Thyroid gland (tissue), 4 donors: Measurements from ENCODE around the gene FEV. TPM values are rescaled to one million over a fixed set of nuclear protein-coding genes. Genes with fewer than 3 reads are reported as not detected.

Source experiments
- DNase-seq, 2 donors: peaks; one replicate each; pipeline ENCODE4 v3.0.0-alpha.2; 2019
- H3K27ac ChIP-seq, 3 donors: fragments of 200-600 bp; sonication (generic); 1 replicate in 2 of 3; 2 replicates in 1 of 3; pipeline ENCODE4 v1.5.1; 2016 to 2019; ENCODE audit warnings: mild to moderate bottlenecking in 1 of 3, moderate library complexity in 1 of 3
- H3K27me3 ChIP-seq: fragments of 200-600 bp; sonication (generic); one replicate; pipeline ENCODE4 v1.5.1; 2019
- H3K36me3 ChIP-seq, 2 donors: fragments of 200-600 bp; sonication (generic); one replicate each; pipeline ENCODE4 v1.5.1; 2016 to 2019
- H3K4me1 ChIP-seq, 2 donors: fragments of 200-600 bp; sonication (generic); one replicate each; pipeline ENCODE4 v1.5.1; 2017 to 2019
- H3K4me3 ChIP-seq, 3 donors: fragments of 200-600 bp; sonication (generic); replicated peaks in 1 of 3; 1 replicate in 2 of 3; 2 replicates in 1 of 3; pipeline ENCODE4 v1.5.1; 2016; ENCODE audit warnings: mild to moderate bottlenecking in 1 of 3
- H3K9me3 ChIP-seq: fragments of 200-600 bp; sonication (generic); one replicate; pipeline ENCODE4 v1.5.1; 2017
- POLR2A ChIP-seq, 2 donors: fragments of 450-650 bp; IDR thresholded peaks; one replicate each; pipeline ENCODE4 v1.6.1; 2017; ENCODE audit warnings: antibody characterized with exemption in 2 of 2, mild to moderate bottlenecking in 2 of 2, moderate library complexity in 1 of 2
- WGBS, 2 donors: methylation state at CpG; one replicate each; pipeline ENCODE4 v1.1.5; 2017; 5-methylcytosine and 5-hydroxymethylcytosine counted together
- intact Hi-C: fragments of 100-400 bp; cut with DNase I; formaldehyde crosslinking; loops from one replicate; pipeline ENCODE4 v1.15.1; 2023
- total RNA-seq, 4 donors: library from RNA; depleted of rRNA; stranded (reverse); fragments of >200 nt; gene quantifications; one replicate each; pipeline ENCODE4 v1.2.3, GENCODE V29; 2016
- TF ChIP-seq, protein P1 (sequence below), 6 experiments: fragments of 200-600 bp in 3 of 6; fragments of 450-650 bp in 3 of 6; sonication (generic) in 3 of 6; IDR thresholded peaks; one replicate each; pipeline ENCODE4 v1.5.1; 2016 to 2019; ENCODE audit warnings: antibody characterized with exemption in 6 of 6, mild to moderate bottlenecking in 2 of 6, inconsistent platforms in 1 of 6, moderate library complexity in 1 of 6

FEV gene
- total RNA-seq, 4 donors from 2014 or later: not detected

DNA sequence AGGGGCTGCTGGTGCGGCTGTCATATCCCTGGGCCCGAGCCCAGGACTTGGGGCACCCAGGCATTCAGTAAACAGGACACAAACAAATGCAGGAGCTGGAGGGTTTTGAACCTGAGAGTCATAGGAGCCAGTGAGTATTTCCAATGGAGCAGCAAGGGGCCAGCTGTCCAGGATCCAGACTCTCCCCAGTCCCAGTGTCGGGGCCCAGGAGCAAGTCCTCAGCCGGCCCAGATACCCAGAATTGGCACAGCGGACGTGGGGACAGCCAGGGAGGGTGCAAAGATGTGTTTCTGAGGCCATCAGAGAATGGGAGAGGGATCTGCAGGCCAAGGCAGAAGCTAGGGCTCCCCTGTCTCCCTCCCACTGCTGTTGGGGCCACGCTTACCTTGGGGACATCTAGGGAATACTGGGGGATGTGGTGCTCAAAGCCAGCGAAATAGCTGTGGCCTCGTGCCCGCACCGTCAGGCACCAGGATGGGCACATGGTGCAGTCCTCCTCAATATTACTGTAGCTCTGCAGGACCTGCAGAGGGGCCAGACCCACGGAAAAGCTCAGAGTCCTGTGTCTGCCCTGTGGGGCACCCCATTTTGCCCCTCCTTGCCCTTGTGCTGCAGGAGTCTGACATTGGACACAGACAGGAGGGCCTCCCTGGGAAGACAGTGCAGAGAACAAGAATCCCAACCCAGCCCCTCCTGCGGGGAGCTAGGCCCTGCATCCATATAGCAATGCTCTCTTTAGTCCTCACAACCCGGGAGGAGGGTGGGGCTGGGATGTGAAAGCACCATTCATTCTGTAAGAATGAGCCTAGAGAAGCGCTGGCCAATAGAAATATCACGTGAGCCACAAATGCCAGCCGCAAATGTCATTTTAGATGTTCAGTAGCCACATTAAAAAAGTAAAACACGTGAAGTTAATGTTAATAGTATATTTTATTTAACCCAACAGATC, 40.9 kb upstream of the FEV start:
- WGBS, 2 donors: 84 to 87% methylated on average over 8 to 15 of the region's 18 CpGs
- Histone ChIP-seq H3K4me3 (no peak overlapping the region), H3K36me3 (no peaks in the 10 kb centered on the region), H3K27ac (no peak overlapping the region), H3K9me3 (no peaks in the 10 kb centered on the region), H3K4me1 (no peaks in the 10 kb centered on the region), H3K27me3 (no peaks in the 10 kb centered on the region)
- intact Hi-C loops: no loop called here
- DNase-seq: no peak
- TF ChIP-seq, protein P1, sequence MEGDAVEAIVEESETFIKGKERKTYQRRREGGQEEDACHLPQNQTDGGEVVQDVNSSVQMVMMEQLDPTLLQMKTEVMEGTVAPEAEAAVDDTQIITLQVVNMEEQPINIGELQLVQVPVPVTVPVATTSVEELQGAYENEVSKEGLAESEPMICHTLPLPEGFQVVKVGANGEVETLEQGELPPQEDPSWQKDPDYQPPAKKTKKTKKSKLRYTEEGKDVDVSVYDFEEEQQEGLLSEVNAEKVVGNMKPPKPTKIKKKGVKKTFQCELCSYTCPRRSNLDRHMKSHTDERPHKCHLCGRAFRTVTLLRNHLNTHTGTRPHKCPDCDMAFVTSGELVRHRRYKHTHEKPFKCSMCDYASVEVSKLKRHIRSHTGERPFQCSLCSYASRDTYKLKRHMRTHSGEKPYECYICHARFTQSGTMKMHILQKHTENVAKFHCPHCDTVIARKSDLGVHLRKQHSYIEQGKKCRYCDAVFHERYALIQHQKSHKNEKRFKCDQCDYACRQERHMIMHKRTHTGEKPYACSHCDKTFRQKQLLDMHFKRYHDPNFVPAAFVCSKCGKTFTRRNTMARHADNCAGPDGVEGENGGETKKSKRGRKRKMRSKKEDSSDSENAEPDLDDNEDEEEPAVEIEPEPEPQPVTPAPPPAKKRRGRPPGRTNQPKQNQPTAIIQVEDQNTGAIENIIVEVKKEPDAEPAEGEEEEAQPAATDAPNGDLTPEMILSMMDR (IDR thresholded peaks at IDR 0.05): no peak
- no peak for TF ChIP-seq POLR2A (IDR thresholded peaks at IDR 0.05)

DNA sequence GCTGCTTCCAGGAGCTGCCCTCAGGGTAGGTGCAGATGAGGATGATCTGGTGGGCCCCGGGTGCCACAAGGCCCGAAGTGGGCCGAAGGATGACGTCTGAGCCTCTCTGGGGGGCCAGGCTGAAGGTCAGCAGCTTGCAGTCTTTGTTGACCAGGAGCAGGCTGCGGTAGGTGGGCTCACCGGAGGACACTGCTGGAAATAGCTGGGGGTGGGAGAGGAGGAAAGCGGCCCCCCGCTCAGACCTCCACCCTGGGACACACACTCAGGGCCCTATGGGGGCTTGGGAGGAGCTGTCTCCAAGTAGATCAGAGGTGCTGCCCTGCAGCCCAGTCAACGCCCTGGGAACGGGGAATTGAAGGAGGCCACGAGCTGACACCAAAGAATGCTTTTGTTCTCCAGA, 39.1 kb upstream of the FEV start:
- intact Hi-C loops: no loop called here
- Histone ChIP-seq H3K9me3 (no peaks in the 10 kb centered on the region), H3K36me3 (no peaks in the 10 kb centered on the region), H3K27ac (no peak overlapping the region), H3K4me1 (no peaks in the 10 kb centered on the region), H3K4me3 (no peak overlapping the region), H3K27me3 (no peaks in the 10 kb centered on the region)
- TF ChIP-seq POLR2A (IDR thresholded peaks at IDR 0.05): no peak
- TF ChIP-seq, protein P1 (IDR thresholded peaks at IDR 0.05): no peak
- DNase-seq: no peak
- 80 to 87% methylated on average over 11 of the region's 11 CpGs for WGBS, 2 donors

DNA sequence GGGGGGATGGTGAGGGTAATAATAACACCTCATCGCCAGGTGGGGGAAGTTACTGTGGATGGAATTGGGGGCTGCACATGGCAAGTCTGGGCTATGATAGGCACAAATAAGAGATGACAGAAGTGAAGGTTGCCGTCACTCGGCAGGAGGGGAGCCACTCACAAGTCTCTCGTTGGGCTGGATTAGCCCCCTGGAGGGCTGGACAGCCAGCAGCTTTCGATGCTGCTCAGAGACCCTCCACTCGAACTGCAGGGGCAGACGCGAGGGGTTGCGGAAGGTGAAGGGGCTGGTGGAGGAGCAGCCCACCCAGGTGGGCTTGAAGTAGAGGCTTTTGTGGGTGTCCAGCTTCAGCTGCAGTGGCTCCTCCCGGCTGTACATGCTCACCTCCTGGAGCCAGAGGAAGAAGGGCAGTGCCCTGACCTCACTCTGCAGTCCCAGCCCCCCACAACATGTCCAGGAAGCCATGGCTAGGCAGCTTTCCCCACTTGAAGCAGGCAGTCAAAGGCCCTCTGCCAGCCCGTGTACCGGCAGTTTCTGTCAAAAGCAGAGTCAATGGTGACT, 38.1 kb upstream of the FEV start:
- 74 to 77% methylated on average over 5 to 12 of the region's 12 CpGs for WGBS, 2 donors
- H3K27ac ChIP-seq: no peak overlapping the region
- intact Hi-C loops: no loop called here
- TF ChIP-seq, protein P1 (IDR thresholded peaks at IDR 0.05): no peak
- TF ChIP-seq POLR2A (IDR thresholded peaks at IDR 0.05): no peak
- no peaks in the 10 kb centered on the region for H3K27me3 ChIP-seq
- no peaks in the 10 kb centered on the region for H3K4me1 ChIP-seq
- no peaks in the 10 kb centered on the region for H3K36me3 ChIP-seq
- no peak overlapping the region for H3K4me3 ChIP-seq
- no peak for DNase-seq
- H3K9me3 ChIP-seq: no peaks in the 10 kb centered on the region

DNA sequence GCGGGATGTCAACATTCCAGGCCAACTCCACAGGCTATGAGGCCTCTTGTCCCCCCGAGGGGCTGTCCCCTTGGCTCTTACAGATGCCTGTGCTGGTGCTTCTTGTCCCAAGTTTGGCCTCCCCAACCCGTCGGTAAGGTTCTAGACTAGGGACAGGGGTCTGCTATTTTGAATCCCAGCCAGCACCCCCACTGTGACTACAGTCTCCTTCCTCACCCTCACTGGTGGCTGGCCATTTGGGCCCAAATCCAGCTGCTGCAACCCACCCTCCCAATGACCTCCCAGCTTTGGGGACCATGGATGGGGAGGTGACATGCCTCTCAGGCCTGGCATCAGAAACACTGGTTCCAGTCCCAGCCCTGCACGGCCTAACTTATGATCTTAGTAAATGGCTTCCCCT, 37.6 kb upstream of the FEV start:
- TF ChIP-seq, protein P1 (IDR thresholded peaks at IDR 0.05): no peak
- TF ChIP-seq POLR2A (IDR thresholded peaks at IDR 0.05): no peak
- no peak overlapping the region for H3K4me3 ChIP-seq
- no peaks in the 10 kb centered on the region for H3K36me3 ChIP-seq
- no peaks in the 10 kb centered on the region for H3K27me3 ChIP-seq
- no peaks in the 10 kb centered on the region for H3K4me1 ChIP-seq
- intact Hi-C loops: no loop called here
- DNase-seq: no peak
- no peak overlapping the region for H3K27ac ChIP-seq
- 94 to 96% methylated on average over 5 of the region's 5 CpGs for WGBS, 2 donors
- H3K9me3 ChIP-seq: no peaks in the 10 kb centered on the region

DNA sequence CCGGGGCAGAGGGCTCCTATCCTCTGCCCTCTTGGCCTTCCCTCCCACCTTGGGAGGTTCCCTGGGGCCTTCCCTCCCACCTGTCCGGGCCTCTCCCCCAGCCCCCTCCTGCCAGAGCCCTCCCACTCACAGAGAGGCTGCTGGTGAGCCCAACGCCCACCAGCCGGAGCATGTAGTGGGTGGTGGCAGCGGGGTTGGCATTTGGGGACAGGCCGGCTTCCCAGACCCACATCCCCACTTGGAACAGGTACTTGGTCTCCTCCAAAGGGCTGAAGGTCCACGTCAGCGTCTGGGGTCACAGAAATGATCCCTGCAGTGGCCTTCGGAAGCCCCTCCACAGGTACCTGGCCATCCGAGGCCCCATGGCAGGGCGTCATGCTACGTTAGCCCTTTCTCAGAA, 37.1 kb upstream of the FEV start:
- Histone ChIP-seq H3K27ac (no peak overlapping the region), H3K27me3 (no peaks in the 10 kb centered on the region), H3K36me3 (no peaks in the 10 kb centered on the region), H3K4me3 (no peak overlapping the region), H3K4me1 (no peaks in the 10 kb centered on the region), H3K9me3 (no peaks in the 10 kb centered on the region)
- TF ChIP-seq POLR2A (IDR thresholded peaks at IDR 0.05): no peak
- TF ChIP-seq, protein P1 (IDR thresholded peaks at IDR 0.05): no peak
- no peak for DNase-seq
- 83 to 93% methylated on average over 12 of the region's 12 CpGs for WGBS, 2 donors
- intact Hi-C loops: no loop called here
